Osteoblast (primary cell): Measurements from ENCODE around the gene NFAT5. TPM values are rescaled to one million over a fixed set of nuclear protein-coding genes. Genes with fewer than 3 reads are reported as not detected.
"Not testable (repeated sequence)": the region's sequence is repeated elsewhere in the genome, so short reads cannot be mapped to it uniquely, and the experiment has no call there.

Source experiments
- DNase-seq: peaks from one replicate; pipeline ENCODE4 v3.0.0; 2011; ENCODE audit warnings: low spot score, mixed read lengths; ENCODE audit not compliant: insufficient read length; ENCODE audit errors: missing footprints
- H2AFZ ChIP-seq: 2 replicates; pipeline ENCODE4 v1.6.0; 2011; ENCODE audit warnings: mild to moderate bottlenecking, low read length
- H3K27ac ChIP-seq: 2 replicates; pipeline ENCODE4 v1.5.1; 2011; ENCODE audit warnings: mild to moderate bottlenecking, low read depth, low read length, moderate library complexity
- H3K27me3 ChIP-seq: 2 replicates; pipeline ENCODE4 v1.6.0; 2012; ENCODE audit warnings: mild to moderate bottlenecking, control low read depth, inconsistent platforms, low read length, moderate library complexity; ENCODE audit not compliant: insufficient read depth
- H3K36me3 ChIP-seq: 2 replicates; pipeline ENCODE4 v1.5.1; 2011; ENCODE audit warnings: mild to moderate bottlenecking, low read length, control low read depth, moderate library complexity; ENCODE audit not compliant: insufficient read depth
- H3K4me1 ChIP-seq: 2 replicates; pipeline ENCODE4 v1.5.1; 2011; ENCODE audit warnings: mild to moderate bottlenecking, low read length, control low read depth, moderate library complexity; ENCODE audit not compliant: insufficient read depth
- H3K4me2 ChIP-seq: 2 replicates; pipeline ENCODE4 v1.6.0; 2011; ENCODE audit warnings: mild to moderate bottlenecking, low read length; ENCODE audit not compliant: insufficient read depth
- H3K4me3 ChIP-seq: fragments of 200-600 bp; sonication (generic); 3 replicates; pipeline ENCODE4 v1.5.1; 2012; ENCODE audit warnings: mild to moderate bottlenecking, low read length, inconsistent platforms; ENCODE audit not compliant: insufficient read depth
- H3K79me2 ChIP-seq: 2 replicates; pipeline ENCODE4 v1.6.0; 2012; ENCODE audit warnings: mild to moderate bottlenecking, low read length, control low read depth, inconsistent platforms; ENCODE audit not compliant: insufficient read depth
- H3K9me3 ChIP-seq: 2 replicates; pipeline ENCODE4 v1.5.1; 2011; ENCODE audit warnings: low read depth, low read length, control low read depth
- H4K20me1 ChIP-seq: 2 replicates; pipeline ENCODE4 v1.6.0; 2012; ENCODE audit warnings: mild to moderate bottlenecking, low read length, control low read depth; ENCODE audit not compliant: insufficient read depth
- total RNA-seq: library from RNA; depleted of rRNA; stranded (reverse); fragments of >200 nt; gene quantifications from 2 replicates; pipeline ENCODE4 v1.2.3, GENCODE V29; 2012
- TF ChIP-seq, protein P1 (sequence below): IDR thresholded peaks from 2 replicates; pipeline ENCODE4 v1.5.1; 2011; ENCODE audit warnings: mild to moderate bottlenecking, low read depth, low read length, moderate library complexity; ENCODE audit errors: extremely low read depth

NFAT5 gene
- total RNA-seq, 1 donor: 29.3 TPM

- no peaks in the 10 kb centered on the region for H3K27me3 ChIP-seq
- H3K27ac ChIP-seq: no peak overlapping the region
- H3K36me3 ChIP-seq: peaks cover 38% of the 10 kb centered on the region
- no peak overlapping the region for H2AFZ ChIP-seq
- peaks cover 65% of the 10 kb centered on the region for H3K79me2 ChIP-seq
- no peak for DNase-seq
- H4K20me1 ChIP-seq: peaks cover 5% of the 10 kb centered on the region
- TF ChIP-seq, protein P1, sequence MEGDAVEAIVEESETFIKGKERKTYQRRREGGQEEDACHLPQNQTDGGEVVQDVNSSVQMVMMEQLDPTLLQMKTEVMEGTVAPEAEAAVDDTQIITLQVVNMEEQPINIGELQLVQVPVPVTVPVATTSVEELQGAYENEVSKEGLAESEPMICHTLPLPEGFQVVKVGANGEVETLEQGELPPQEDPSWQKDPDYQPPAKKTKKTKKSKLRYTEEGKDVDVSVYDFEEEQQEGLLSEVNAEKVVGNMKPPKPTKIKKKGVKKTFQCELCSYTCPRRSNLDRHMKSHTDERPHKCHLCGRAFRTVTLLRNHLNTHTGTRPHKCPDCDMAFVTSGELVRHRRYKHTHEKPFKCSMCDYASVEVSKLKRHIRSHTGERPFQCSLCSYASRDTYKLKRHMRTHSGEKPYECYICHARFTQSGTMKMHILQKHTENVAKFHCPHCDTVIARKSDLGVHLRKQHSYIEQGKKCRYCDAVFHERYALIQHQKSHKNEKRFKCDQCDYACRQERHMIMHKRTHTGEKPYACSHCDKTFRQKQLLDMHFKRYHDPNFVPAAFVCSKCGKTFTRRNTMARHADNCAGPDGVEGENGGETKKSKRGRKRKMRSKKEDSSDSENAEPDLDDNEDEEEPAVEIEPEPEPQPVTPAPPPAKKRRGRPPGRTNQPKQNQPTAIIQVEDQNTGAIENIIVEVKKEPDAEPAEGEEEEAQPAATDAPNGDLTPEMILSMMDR: no peak
- H3K9me3 ChIP-seq: no peaks in the 10 kb centered on the region
- no peak overlapping the region for H3K4me2 ChIP-seq
- H3K4me1 ChIP-seq: no peaks in the 10 kb centered on the region
- H3K4me3 ChIP-seq: no peak overlapping the region
These were observed 67.6 kb downstream of the NFAT5 start for GRCh38 chr16:69633375-69633774.

DNA sequence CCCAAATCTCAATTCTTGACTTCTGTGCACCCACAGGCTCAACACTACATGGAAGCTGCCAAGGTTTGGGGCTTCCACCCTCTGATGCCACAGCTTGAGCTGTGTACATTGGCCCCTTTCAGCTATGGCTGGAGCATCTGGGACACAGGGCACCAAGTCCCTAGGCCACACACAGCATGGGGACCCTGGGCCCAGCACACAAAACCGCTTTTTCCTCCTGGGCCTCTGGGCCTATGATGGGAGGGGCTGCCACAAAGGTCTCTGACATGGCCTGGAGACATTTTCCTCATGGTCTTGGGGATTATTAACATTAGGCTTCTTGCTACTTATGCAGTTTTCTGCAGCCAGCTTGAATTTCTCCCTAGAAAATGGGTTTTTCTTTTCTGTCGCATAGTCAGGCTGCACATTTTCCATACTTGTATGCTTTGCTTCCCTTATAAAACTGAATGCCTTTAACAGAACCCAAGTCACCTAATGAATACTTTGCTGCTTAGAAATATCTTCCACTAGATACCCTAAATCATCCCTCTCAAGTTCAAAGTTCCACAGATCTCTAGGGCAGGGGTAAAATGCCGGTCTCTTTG is 70.9 kb downstream of the NFAT5 start:
- not testable (repeated sequence) for H3K4me1 ChIP-seq, H3K4me3 ChIP-seq, DNase-seq, H3K4me2 ChIP-seq, H3K9me3 ChIP-seq, H2AFZ ChIP-seq, H3K27me3 ChIP-seq, H3K27ac ChIP-seq
- Histone ChIP-seq H3K79me2 (peaks cover 66% of the 10 kb centered on the region), H4K20me1 (peaks cover 12% of the 10 kb centered on the region), H3K36me3 (peaks cover 24% of the 10 kb centered on the region)

GRCh38 chr16:69637206-69637865 is 71.6 kb downstream of the NFAT5 start:
- H3K27ac ChIP-seq, H2AFZ ChIP-seq, H3K9me3 ChIP-seq, H3K27me3 ChIP-seq, H3K4me2 ChIP-seq, H3K4me1 ChIP-seq, H3K4me3 ChIP-seq: not testable (repeated sequence)
- Histone ChIP-seq H3K36me3 (peaks cover 24% of the 10 kb centered on the region), H3K79me2 (peaks cover 65% of the 10 kb centered on the region), H4K20me1 (peaks cover 12% of the 10 kb centered on the region)
- DNase-seq: peak; percentile 22

GRCh38 chr16:69643997-69644396 is 78.2 kb downstream of the NFAT5 start:
- H3K4me1 ChIP-seq, DNase-seq, H3K9me3 ChIP-seq, H3K4me2 ChIP-seq, H2AFZ ChIP-seq, H3K27me3 ChIP-seq, H3K27ac ChIP-seq, H3K4me3 ChIP-seq: not testable (repeated sequence)
- Histone ChIP-seq H3K79me2 (peaks cover 61% of the 10 kb centered on the region), H3K36me3 (peaks cover 21% of the 10 kb centered on the region), H4K20me1 (peaks cover 10% of the 10 kb centered on the region)

- no peak overlapping the region for H3K4me3 ChIP-seq
- peaks cover 56% of the 10 kb centered on the region for H3K79me2 ChIP-seq
- TF ChIP-seq, protein P1: no peak
- no peak for DNase-seq
- H3K4me2 ChIP-seq: no peak overlapping the region
- H3K27me3 ChIP-seq: no peaks in the 10 kb centered on the region
- H4K20me1 ChIP-seq: peaks cover 8% of the 10 kb centered on the region
- H2AFZ ChIP-seq: no peak overlapping the region
- H3K9me3 ChIP-seq: no peaks in the 10 kb centered on the region
- peaks cover 5% of the 10 kb centered on the region for H3K4me1 ChIP-seq
- H3K27ac ChIP-seq: no peak overlapping the region
- peaks cover 28% of the 10 kb centered on the region for H3K36me3 ChIP-seq
These were observed 79.0 kb downstream of the NFAT5 start for GRCh38 chr16:69644790-69645189.
